EH (cell line): Measurements from ENCODE around the gene SESN3.
"Not testable (repeated sequence)": the region's sequence is repeated elsewhere in the genome, so short reads cannot be mapped to it uniquely, and the experiment has no call there.

ENCODE experiments used
- DNase-seq: peaks from one replicate; pipeline ENCODE4 v3.0.0-alpha.2; 2015; ENCODE audit warnings: low read depth

The SESN3 gene

DNA sequence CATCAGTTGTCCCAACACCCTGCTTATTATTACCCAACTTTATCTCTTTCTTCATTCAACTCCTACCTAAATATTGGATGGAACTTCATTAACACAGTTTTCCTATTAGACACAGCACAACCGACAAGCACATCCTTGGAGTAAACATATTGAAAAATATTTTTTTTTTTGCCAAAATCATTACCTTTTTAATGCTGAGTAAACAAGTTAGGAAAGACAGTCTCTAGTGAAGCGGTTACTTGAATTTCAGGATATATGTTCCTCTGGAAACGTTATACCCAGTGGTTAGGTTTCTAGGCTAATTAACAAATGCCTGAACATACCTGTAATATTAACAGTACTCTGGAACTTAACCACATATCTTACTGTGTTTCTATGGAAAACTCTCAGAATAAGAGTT is 11.4 kb downstream of the SESN3 start:
- no peak for DNase-seq

- DNase-seq, result no peak
Measured at GRCh38 chr11:95218149-95218548, 12.9 kb downstream of the SESN3 start.

GRCh38 chr11:95212609-95213008 is 18.4 kb downstream of the SESN3 start:
- DNase-seq, result no peak

- not testable (repeated sequence) for DNase-seq
Measured at GRCh38 chr11:95209535-95209934, 21.5 kb downstream of the SESN3 start.

DNA sequence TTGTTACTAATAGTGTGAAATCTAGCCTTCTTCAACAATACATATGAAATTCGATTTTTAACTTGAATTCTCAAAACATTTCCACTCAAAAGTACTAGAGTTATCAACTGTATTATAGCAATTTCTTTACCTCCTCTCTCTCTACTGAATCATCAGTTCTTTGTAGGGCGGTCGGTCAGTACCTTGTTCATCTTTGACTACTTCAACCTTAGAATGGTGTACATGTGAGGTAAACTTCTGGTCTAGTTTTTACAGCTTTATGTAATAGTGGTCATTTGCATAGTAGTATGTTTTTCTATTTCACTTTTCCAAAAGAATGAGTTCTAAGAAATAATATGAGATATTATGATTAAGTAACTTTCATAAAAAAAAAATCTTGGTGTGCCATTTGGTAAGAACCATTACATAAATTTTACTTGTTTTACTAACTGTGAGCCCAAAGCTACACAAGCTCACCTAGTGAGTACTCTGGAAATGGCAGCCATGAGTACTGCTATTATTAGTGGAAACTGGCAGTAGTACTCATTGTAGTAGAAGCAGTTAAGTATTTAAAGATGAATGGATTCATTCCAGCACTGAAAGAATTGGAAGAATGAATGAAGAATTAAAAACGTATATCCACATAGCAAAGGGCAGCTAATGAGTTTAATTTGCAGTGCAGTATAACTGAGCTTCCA is 30.1 kb downstream of the SESN3 start:
- DNase-seq, result no peak

DNA sequence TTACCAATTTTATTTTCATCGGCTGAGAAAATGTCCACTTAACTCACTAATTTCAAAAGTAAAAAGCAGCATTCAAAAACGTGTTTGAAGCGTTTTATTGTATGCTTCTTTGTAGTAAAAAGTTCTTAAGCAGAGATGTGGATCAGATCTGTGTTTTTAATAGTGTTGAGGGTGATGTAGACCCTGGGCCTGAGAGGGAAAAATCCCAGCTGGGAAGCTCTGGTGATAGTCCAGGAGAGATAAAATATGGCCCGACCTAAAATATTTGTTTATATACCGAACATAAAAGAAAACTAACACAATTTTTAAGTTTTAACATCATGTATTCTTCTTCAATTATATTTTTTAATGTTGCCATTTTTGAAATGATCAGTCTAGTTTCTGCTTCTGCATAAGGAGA is 35.2 kb downstream of the SESN3 start:
- DNase-seq, result no peak

- no peak for DNase-seq
Measured at GRCh38 chr11:95193541-95193940, 37.5 kb downstream of the SESN3 start.

DNA sequence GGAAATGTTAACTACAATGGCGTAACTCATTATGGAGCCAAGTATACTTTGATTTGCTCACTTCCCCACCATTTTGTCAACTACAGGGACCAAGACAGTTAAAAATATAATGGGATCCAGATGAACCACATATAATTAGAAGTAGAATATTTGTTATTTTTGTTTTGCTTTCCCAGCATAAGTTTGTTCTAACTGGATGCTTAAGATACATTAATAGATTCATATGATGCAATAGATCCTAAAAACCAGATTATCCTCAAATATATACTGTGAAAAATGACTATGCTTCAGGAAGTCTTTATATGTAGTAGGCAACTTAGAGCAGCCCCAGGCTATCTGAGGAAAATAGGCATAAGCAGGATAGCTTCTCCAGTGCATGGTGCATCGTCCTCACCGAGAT is 38.3 kb downstream of the SESN3 start:
- no peak for DNase-seq

DNA sequence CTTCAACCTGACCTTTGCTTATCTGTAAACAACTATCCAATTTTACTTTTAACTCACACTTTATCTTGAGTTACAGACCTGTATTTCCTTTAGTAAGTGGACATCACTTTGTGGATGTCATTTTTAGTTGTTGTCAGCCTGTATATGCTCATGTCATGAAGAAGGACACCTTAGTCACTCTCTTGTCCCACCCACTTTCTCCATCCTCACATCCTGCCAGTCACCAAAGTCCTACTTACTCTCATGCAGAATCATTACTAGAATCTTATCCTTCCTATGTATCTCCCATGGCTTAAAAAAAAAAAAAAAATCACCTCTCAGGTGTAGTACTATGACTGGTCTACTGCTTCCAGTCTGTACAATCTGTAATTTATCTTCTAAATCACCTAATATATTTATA is 43.3 kb downstream of the SESN3 start:
- no peak for DNase-seq

DNA sequence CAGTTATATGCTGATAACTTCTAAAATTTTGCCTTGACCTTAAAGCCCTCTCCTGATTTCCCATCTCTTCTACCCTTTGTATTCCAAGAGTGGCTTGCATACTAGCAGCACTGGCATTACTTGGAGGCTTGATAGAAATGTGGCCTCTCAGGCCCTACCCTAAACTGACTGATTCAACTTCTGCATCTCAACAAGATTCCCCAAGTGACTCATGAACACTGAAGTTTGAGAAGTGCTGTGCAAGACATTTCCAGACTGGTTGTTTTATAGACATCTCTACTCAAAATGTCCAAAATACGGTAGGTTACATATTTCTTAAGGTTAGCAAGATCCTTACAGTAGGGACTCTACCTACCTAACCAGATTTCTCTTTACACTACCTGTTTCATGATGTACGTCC is 48.6 kb downstream of the SESN3 start:
- no peak for DNase-seq

DNA sequence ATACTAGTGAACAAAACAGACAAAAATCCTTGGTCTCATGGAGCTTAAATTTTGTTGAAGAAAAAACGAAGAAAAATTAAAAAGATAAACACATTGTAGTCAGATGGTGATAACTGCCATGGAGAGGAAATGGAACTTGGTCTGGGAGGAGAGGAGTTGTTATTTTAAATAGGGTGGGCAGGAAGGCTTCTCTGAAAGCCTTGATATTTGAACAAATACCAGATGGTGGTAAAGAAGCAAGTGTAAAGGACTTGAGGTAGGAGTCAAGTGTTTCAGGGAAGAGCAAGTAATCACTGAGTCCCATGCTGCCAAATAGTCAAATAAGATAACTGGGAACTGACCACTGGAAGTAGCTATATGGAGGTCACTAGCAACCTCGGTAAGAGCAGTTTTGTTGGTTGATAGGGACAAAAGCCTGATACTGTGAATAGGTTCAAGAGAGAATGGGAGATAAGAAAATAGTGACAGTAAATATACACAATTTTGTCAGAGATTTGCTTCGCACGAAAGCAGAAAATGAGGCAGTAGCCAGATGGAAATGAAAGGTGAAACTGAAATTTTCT is 55.1 kb downstream of the SESN3 start:
- no peak for DNase-seq

DNA sequence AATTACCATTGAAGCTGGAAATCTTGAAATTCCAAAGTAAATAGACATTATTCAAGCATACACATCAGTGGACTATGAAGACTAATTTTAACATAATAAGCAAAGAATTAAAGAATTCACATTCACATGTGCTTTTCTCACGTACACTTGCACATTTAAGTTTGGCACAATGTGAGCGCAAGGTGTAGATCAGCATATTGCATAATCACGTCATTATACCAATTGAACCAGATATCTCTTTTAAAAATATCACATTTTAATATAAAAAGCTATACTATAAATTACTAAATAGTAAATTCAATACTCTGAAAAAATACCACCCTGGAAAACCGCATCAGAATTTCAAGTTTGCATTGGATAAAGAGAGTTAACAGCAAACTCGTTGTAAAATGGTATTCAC is 60.7 kb downstream of the SESN3 start:
- DNase-seq, result no peak

GRCh38 chr11:95166781-95167180 is 64.2 kb downstream of the SESN3 start:
- no peak for DNase-seq

GRCh38 chr11:95165638-95166037 is 65.4 kb downstream of the SESN3 start:
- no peak for DNase-seq

GRCh38 chr11:95163106-95163505 is 67.9 kb downstream of the SESN3 start:
- no peak for DNase-seq

- DNase-seq, result no peak
Measured at GRCh38 chr11:95161248-95161647, 69.8 kb downstream of the SESN3 start.

DNA sequence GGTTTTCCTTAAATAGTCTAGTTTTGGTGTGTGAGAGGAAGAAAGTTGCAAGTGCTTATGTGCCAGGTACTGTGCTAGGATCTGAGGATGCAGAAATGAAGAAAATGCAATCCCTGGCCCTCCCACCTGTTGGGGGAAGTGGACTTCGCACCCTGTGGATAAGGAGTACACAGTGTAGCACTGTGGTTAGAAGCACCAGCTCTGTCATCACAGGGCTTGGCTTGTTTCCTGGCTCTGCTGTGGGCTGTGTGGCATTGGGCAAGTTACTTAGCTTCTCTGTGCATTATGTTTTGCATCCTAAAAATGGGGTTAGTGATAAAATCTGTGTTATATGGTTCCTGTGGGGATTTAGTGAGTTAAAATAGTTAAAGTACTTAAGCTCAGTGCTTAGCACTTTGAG is 73.2 kb downstream of the SESN3 start:
- DNase-seq, result no peak

GRCh38 chr11:95156916-95157541 is 74.0 kb downstream of the SESN3 start:
- DNase-seq, result no peak

DNA sequence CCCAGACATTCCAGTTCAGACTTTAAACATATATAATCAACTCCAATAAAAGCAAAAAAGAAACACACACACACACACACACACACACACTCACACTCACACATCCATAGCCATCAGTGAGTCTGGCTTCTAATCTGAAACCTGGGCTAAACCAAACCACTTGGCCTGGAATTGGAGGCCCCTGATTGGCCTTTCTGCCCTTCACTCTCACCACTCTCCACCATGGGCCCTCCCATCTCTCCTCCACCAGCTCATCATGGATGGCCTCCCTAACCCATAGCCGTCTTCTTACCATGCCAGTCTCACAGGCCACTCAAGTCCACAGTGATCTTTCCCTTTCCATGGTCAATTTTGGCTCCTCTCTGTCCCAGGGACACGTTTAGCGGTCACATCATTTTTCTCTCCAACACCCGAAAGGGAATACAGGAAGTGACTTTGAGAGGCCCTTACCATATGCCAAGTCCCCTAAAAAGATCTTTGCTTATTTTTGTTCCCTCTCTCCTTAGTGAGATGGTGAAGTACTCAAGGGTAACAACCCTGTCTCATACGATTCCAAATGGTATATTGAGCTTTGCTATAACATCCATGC is 74.8 kb downstream of the SESN3 start:
- DNase-seq, result no peak

DNA sequence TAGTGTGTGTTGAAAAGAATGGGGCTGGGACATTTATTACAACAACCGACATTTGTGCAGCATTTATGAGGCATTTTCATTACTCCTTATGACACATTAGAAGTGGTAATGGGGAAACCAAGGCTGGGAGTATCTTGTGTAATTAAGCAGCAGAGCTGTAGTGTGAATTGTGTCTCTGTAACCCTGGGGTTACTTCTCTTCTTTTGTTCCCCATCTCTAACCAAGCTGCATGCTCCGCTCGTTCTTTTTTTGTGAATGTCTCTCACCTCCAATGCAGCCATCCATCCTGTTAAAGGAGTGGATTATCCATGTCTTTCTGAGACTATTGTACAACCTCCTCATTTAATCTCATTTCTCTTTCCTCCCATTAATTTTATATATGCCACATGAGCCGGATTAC is 75.6 kb downstream of the SESN3 start:
- no peak for DNase-seq

- no peak for DNase-seq
Measured at GRCh38 chr11:95154514-95154913, 76.5 kb downstream of the SESN3 start.

- DNase-seq, result no peak
Measured at GRCh38 chr11:95153857-95154246, 77.2 kb downstream of the SESN3 start.
